Lower leg skin (tissue), 4 donors: ENCODE data around the gene PXDN. TPM values are rescaled to one million over a fixed set of nuclear protein-coding genes. Genes with fewer than 3 reads are reported as not detected.

Source experiments
- DNase-seq, 2 donors: peaks; one replicate each; pipeline ENCODE4 v3.0.0-alpha.2; 2019; ENCODE audit warnings: low spot score in 2 of 2
- H3K4me3 ChIP-seq: fragments of 200-600 bp; sonication (generic); 2 replicates; pipeline ENCODE4 v1.5.1; 2017; ENCODE audit warnings: mild to moderate bottlenecking, low read depth; ENCODE audit not compliant: poor library complexity, severe bottlenecking
- CTCF ChIP-seq, 3 donors: fragments of 450-650 bp; IDR thresholded peaks; one replicate each; pipeline ENCODE4 v1.5.1; 2016; ENCODE audit warnings: antibody characterized with exemption in 3 of 3, mild to moderate bottlenecking in 3 of 3, moderate library complexity in 2 of 3
- POLR2A ChIP-seq, 2 donors: fragments of 450-650 bp; IDR thresholded peaks; one replicate each; pipeline ENCODE4 v1.6.1; 2016 to 2017; ENCODE audit warnings: antibody characterized with exemption in 2 of 2, mild to moderate bottlenecking in 1 of 2, moderate library complexity in 1 of 2
- WGBS, 2 donors: methylation state at CpG; one replicate each; pipeline ENCODE4 v1.1.5; 2018; 5-methylcytosine and 5-hydroxymethylcytosine counted together
- intact Hi-C: fragments of 100-400 bp; cut with DNase I; formaldehyde crosslinking; loops from one replicate; pipeline ENCODE4 v1.15.0; 2023; ENCODE audit warnings: low total_unique reads
- total RNA-seq, 4 donors: library from RNA; depleted of rRNA; stranded (reverse); fragments of >200 nt; gene quantifications; one replicate each; pipeline ENCODE4 v1.1.0, GENCODE V29; 2016

PXDN gene
- total RNA-seq, 4 donors from 2014 or later = 4.7 to 13.7 (median 7.0) TPM

GRCh38 chr2:1748741-1749488 lies 4.6 kb upstream of the PXDN start:
- intact Hi-C loops = no loop called here
- H3K4me3 ChIP-seq = no peak overlapping the region
- WGBS, 2 donors = 67 to 74% methylated on average over 17 of the region's 17 CpGs
- DNase-seq = peak in 1 of 2 donors; percentile 73
- no peak for TF ChIP-seq CTCF (IDR thresholded peaks at IDR 0.05)
- TF ChIP-seq POLR2A (IDR thresholded peaks at IDR 0.05) = no peak

- WGBS, 2 donors = 56 to 58% methylated on average over 6 of the region's 6 CpGs
- TF ChIP-seq CTCF (IDR thresholded peaks at IDR 0.05) (no peak), POLR2A (IDR thresholded peaks at IDR 0.05) (no peak)
- DNase-seq = no peak
- H3K4me3 ChIP-seq = no peak overlapping the region
- intact Hi-C loops = no loop called here
Measured at GRCh38 chr2:1748176-1748740, 3.9 kb upstream of the PXDN start.

GRCh38 chr2:1747065-1747941 lies 3.0 kb upstream of the PXDN start:
- intact Hi-C loops = no loop called here
- peak; percentile 7 to 60 for DNase-seq
- TF ChIP-seq POLR2A (IDR thresholded peaks at IDR 0.05) (no peak), CTCF (IDR thresholded peaks at IDR 0.05) (no peak)
- H3K4me3 ChIP-seq = no peak overlapping the region
- 86 to 88% methylated on average over 26 of the region's 26 CpGs for WGBS, 2 donors

DNA sequence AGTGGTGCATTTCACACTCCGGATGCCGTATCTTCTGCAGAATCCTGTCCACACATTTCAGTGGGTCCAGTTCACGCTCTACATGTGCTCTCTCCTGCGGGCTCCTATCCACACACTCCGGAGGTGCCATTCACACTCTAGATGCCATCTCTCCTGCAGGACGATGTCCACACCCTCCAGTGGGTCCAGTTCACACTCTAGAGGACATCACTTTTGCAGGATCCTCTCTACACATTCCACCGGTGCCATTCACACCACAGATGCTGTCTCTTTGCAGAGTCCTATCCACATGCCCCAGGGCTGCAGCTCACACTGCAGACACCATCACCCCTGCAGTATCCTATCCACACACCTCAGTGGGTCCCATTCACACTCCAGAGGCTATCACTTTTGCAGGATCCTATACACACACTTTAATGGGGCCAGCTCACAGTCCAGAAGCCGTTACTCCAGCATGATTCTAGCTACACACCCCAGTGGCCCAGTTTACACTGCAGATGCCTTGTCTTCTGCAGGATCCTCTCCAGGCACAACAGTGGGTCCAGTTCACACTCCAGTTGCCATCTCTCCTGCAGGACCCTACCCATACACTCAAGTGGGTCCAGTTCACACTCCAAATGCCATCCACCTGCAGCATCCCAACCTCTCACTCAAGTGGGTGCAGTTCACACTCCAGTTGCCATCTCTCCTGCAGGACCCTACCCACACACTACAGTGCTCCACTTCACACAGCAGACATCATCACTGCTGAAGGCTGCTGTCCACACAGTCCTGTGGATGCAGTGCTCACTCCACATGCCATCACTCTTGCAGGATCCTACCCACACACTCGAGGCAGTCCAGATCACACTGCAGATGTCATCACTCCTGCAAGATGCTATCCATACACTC lies 2.1 kb upstream of the PXDN start:
- DNase-seq = peak; percentile 10 to 69
- 90 to 91% methylated on average over 9 of the region's 9 CpGs for WGBS, 2 donors
- H3K4me3 ChIP-seq = no peak overlapping the region
- no peak for TF ChIP-seq CTCF (IDR thresholded peaks at IDR 0.05)
- no peak for TF ChIP-seq POLR2A (IDR thresholded peaks at IDR 0.05)
- intact Hi-C loops = no loop called here
